ENCODE data around the gene USP49.
"Not testable (repeated sequence)": the region's sequence is repeated elsewhere in the genome, so short reads cannot be mapped to it uniquely, and the experiment has no call there.

USP49 gene

DNA sequence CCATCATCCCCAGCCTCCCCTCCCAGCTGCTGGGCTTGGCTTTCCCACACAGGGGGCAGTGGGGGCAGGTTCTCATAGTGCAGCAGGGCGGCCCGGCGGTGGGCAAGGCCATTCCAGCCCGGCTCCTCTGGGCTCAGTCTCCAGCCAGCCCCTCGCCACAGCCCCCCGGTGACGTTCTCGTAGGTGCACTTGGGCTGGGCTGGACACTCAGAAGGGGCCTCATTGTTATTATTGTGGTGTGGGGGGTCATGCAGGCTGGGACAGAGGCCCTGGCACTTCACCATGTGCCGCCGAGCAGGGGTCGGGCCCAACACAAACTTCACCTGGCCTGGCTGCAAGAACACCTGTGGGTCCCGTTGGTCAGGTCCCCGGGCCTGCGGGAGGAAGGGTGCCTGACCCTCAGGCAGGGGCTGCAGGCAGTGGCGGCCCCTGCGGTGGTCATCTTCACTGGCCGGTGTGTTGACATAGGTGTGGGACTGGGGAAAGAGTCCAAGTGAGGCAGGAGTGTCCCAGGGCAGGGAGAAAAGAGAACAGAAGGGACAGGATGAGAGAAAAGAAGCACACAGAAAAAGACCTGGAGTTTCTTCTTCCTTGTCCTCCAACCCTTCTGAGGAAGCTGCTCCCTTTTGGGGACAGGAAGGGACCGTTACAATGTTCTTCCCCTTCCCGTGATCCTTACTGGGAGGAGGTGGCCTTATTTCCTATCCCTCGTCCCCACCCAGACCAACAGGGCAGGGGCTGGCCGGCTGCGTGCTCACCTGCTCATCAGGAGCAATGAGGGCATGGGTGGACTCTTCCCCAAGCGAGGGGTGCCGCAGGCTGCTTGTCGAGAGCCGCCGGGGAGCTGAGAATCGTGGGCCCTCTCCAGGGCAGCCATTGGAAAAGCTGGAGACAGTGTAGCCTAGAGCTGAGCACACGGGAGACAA, 123.9 kb downstream of the USP49 start:
- Histone ChIP-seq H3K27me3 (ENCODE audit: control insufficient read depth, insufficient read depth, low read length) (no peaks in the 10 kb centered on the region), H3K4me1 (ENCODE audit: control insufficient read depth, insufficient read depth, low read length) (no peaks in the 10 kb centered on the region), H3K9ac (ENCODE audit: low read depth, low read length) (no peak overlapping the region), H3K4me3 (ENCODE audit: low read length) (no peak overlapping the region), H3K4me2 (ENCODE audit: low read length) (no peak overlapping the region), H3K9me3 (replicated peaks; ENCODE audit: low read length) (no peaks in the 10 kb centered on the region), H3K36me3 (ENCODE audit: insufficient read depth, low read length) (peaks cover 22% of the 10 kb centered on the region)

DNA sequence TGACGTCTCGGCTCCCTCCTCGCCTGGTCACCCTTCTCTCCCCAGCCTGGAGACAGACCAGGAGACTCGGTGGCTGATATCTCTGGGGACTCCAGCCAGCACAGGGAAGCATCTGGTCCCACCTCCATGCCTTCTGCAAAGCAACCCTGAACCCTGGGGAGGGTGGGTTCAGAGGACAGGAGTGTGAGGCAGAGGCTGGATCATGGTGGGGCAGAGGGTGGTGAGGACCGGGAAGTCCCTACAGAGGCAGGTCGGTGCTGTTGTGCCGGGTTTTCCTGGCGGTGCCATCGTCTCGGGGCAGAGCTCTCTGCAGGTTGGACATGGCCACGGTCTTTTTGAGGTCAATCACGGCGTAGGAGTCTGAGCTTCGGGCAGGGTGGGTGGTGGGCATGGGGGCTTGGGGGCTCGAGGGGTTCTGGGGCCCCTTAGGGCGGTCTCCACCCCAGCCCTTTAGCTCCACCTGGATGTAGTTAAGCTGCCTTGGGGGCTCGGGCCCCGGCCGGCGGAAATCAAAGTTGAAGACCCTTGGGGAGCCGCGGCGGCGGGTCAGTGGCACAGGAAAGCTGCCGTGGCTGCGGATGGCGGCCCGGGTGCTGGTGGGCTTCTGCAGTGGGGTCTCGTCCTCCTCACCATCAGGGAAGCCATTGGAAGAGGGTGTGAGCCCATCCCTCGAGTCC, 124.7 kb downstream of the USP49 start:
- Histone ChIP-seq H3K4me1 (ENCODE audit: control insufficient read depth, insufficient read depth, low read length) (no peaks in the 10 kb centered on the region), H3K4me2 (ENCODE audit: low read length) (no peak overlapping the region), H3K9me3 (replicated peaks; ENCODE audit: low read length) (no peaks in the 10 kb centered on the region), H3K9ac (ENCODE audit: low read depth, low read length) (no peak overlapping the region), H3K36me3 (ENCODE audit: insufficient read depth, low read length) (peaks cover 21% of the 10 kb centered on the region), H3K27me3 (ENCODE audit: control insufficient read depth, insufficient read depth, low read length) (no peaks in the 10 kb centered on the region), H3K4me3 (ENCODE audit: low read length) (no peak overlapping the region)

DNA sequence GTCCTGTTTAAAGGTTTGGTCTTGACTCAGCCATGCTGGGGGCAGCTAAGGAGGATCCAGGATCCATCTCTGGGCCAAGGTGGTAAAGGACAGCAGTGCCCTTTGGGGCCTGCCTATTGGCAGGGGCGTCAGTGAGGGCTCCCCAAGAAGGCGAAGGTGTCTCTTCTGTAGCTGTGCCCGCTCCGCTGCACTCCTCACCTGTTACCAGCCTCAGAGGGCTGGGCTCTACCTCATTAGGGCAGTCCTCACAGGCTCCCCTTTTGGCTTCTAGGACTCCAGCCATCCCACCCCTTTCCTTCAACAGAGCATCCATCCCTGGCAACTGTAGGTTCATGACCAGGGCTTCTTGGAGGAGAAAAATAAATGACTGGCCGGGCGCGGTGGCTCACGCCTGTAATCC, 125.8 kb downstream of the USP49 start:
- H3K4me1 ChIP-seq (ENCODE audit: control insufficient read depth, insufficient read depth, low read length) = no peaks in the 10 kb centered on the region
- H3K36me3 ChIP-seq (ENCODE audit: insufficient read depth, low read length) = peaks cover 16% of the 10 kb centered on the region
- no peaks in the 10 kb centered on the region for H3K9me3 ChIP-seq (replicated peaks; ENCODE audit: low read length)
- no peaks in the 10 kb centered on the region for H3K27me3 ChIP-seq (ENCODE audit: control insufficient read depth, insufficient read depth, low read length)
- H3K4me3 ChIP-seq (ENCODE audit: low read length) = no peak overlapping the region
- no peak overlapping the region for H3K9ac ChIP-seq (ENCODE audit: low read depth, low read length)
- no peak overlapping the region for H3K4me2 ChIP-seq (ENCODE audit: low read length)

DNA sequence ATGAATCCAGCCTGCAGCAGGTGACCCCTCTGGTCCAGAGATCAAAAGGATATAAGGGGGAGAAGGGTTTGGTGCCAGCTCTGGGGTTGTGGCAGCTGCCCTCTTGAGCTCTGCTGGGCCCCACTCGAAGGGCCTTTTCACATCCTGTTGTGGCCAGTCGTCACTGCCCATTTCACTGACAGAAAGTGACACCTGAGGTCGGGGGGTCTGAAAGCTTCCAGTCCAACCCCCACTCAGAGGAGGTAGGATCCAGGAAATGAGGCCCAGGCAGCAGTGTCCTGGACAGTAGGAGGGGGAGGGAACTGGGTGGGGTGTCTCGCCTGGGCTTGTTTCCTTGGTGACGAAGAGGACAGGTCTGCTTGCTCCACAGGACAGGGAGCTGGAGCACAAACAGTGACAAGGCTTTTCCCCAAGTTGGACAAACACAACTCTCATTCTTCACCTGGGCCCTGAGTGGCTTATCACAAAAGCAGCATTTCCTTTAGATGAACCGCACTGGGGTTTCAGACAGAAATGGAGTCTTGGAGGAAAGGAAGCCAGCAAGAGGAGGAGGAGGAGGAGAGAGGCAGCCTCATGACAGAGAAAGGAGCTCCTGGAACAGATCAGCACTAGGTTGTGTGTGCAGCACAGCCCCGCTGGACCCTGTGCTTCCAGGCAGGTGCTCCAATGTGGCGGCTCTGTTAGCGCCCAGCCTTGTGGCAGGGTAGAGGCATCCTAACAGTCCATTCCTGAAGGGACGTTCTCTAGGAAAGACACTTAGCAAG, 126.4 kb downstream of the USP49 start:
- Histone ChIP-seq H3K9ac (ENCODE audit: low read depth, low read length) (no peak overlapping the region), H3K27me3 (ENCODE audit: control insufficient read depth, insufficient read depth, low read length) (no peaks in the 10 kb centered on the region), H3K4me1 (ENCODE audit: control insufficient read depth, insufficient read depth, low read length) (no peaks in the 10 kb centered on the region), H3K9me3 (replicated peaks; ENCODE audit: low read length) (no peaks in the 10 kb centered on the region), H3K4me2 (ENCODE audit: low read length) (no peak overlapping the region), H3K4me3 (ENCODE audit: low read length) (no peak overlapping the region), H3K36me3 (ENCODE audit: insufficient read depth, low read length) (peaks cover 16% of the 10 kb centered on the region)

DNA sequence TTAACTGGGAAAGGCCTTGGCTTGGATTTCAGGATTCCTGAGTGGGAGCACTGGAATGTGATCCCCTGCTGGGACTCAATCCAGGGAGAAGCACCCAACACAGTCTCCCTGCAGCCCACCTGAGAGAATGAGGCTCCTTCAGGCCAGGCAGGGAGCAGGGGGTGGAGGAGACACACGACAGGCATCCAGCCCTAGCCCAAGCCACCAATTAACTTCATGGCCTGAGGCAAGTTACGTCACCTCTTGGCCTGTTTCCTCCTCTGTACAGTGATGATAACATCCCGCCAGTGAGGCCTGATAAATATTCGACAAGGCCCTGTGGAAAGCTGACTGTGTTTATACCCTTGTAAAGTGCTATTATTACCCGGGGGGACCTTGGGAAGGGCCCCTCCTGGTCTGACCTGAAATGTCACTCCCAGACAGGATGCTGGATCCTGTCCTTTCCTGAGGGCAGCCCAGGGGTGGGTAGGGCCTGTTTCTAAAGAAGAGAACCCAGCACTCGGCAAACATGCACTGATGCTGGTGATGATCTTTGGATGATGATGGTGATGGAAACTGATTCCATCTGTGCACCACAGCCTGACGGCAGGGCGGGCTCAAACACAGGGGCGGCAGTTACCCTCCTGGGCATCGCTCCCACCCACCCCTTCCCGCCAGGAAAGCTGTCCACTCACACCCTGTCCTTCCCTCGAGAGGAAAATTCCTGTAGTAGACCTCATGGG, 127.9 kb downstream of the USP49 start:
- no peak overlapping the region for H3K4me2 ChIP-seq (ENCODE audit: low read length)
- no peak overlapping the region for H3K9ac ChIP-seq (ENCODE audit: low read depth, low read length)
- no peak overlapping the region for H3K4me3 ChIP-seq (ENCODE audit: low read length)
- H3K9me3 ChIP-seq (replicated peaks; ENCODE audit: low read length) = no peaks in the 10 kb centered on the region
- H3K4me1 ChIP-seq (ENCODE audit: control insufficient read depth, insufficient read depth, low read length) = no peaks in the 10 kb centered on the region
- H3K36me3 ChIP-seq (ENCODE audit: insufficient read depth, low read length) = peaks cover 12% of the 10 kb centered on the region
- H3K27me3 ChIP-seq (ENCODE audit: control insufficient read depth, insufficient read depth, low read length) = no peaks in the 10 kb centered on the region

DNA sequence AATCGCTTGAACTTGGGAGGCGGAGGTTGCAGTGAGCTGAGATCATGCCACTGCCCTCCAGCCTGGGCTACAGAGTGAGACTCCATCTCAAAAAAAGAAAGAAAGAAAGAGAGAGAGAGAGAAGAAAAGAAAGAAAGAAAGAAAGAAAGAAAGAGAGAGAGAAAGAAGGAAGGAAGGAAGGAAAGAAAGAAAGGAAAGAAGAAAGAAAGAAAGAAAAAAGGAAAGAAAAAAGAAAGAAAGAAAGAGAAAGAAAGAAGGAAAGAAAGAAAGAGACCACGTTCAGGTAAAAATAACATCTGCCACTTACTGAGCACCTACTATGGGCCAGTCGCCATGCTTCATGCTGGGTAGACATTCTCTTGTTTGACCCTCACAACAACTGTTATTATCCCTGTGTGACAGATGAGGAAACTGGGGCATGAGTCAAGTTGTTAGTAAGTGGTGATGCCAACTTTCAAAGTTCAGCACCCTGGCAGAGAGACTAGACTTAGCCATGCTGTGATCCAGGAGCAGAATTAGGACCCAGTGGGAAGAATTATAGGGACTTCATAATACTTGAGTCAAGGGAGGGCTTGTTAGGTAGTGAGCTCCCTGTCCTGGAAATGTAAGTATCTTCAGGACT, 129.0 kb downstream of the USP49 start:
- H3K27me3 ChIP-seq (ENCODE audit: control insufficient read depth, insufficient read depth, low read length); H3K9ac ChIP-seq (ENCODE audit: low read depth, low read length); H3K9me3 ChIP-seq (replicated peaks; ENCODE audit: low read length); H3K36me3 ChIP-seq (ENCODE audit: insufficient read depth, low read length); H3K4me2 ChIP-seq (ENCODE audit: low read length); H3K4me3 ChIP-seq (ENCODE audit: low read length); H3K4me1 ChIP-seq (ENCODE audit: control insufficient read depth, insufficient read depth, low read length): not testable (repeated sequence)

DNA sequence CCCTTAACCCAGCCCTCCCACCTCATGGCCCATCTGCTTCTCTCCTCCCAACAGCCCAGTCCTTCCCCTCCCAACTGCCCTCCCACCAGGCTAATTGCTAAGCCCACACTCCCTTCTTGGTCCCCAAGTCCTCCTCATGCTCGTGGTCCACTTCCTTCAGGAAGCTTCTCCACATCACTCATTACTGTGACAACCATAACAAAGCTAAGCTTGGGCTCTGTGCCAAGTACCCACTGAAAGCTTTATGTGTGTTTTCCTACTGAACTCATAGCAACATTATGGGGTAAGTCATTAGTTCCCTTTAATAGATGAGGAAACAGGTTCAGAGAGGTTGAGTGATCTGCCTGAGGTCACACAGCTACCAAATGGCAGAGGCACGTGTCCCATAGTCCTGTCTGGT, 131.7 kb downstream of the USP49 start:
- Histone ChIP-seq H3K4me3 (ENCODE audit: low read length) (no peak overlapping the region), H3K9me3 (replicated peaks; ENCODE audit: low read length) (no peaks in the 10 kb centered on the region), H3K36me3 (ENCODE audit: insufficient read depth, low read length) (no peaks in the 10 kb centered on the region), H3K4me1 (ENCODE audit: control insufficient read depth, insufficient read depth, low read length) (no peaks in the 10 kb centered on the region), H3K4me2 (ENCODE audit: low read length) (no peak overlapping the region), H3K27me3 (ENCODE audit: control insufficient read depth, insufficient read depth, low read length) (peaks cover 13% of the 10 kb centered on the region), H3K9ac (ENCODE audit: low read depth, low read length) (no peak overlapping the region)

DNA sequence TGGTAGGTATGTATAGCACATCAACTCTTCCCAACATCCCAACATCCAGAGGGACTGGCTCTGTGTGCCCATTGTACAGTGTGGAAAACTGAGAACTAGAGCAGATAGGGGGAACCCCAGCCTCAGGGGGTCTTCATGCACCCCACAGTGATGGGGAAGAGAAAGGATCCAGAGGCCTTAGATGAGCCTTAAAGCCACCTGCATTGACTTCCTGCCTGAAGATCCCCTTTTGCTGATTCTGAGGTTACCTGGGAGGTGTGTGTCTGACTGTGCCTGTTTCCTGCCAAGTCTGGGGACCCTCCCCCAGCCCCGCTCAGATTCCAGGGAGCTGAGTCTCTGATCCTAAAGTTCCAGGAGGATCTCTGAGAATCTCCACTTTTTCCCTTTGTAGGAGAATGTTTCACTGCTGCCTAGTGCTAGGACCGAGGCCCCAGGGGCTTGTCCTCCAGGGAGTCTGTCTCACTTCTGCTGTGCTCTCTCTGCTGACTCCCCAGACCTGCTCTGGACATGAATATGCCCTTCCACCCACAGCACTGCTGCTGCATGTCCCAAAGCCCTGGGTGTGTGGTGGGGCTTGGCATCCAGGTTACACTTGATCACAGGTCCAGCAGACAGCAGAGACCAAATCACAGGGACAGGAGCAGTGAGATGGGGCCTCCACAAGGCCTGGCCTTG, 135.1 kb downstream of the USP49 start:
- Histone ChIP-seq H3K27me3 (ENCODE audit: control insufficient read depth, insufficient read depth, low read length) (peaks cover 32% of the 10 kb centered on the region), H3K36me3 (ENCODE audit: insufficient read depth, low read length) (no peaks in the 10 kb centered on the region), H3K9me3 (replicated peaks; ENCODE audit: low read length) (no peaks in the 10 kb centered on the region), H3K4me3 (ENCODE audit: low read length) (no peak overlapping the region), H3K4me2 (ENCODE audit: low read length) (no peak overlapping the region), H3K4me1 (ENCODE audit: control insufficient read depth, insufficient read depth, low read length) (no peaks in the 10 kb centered on the region), H3K9ac (ENCODE audit: low read depth, low read length) (no peak overlapping the region)

DNA sequence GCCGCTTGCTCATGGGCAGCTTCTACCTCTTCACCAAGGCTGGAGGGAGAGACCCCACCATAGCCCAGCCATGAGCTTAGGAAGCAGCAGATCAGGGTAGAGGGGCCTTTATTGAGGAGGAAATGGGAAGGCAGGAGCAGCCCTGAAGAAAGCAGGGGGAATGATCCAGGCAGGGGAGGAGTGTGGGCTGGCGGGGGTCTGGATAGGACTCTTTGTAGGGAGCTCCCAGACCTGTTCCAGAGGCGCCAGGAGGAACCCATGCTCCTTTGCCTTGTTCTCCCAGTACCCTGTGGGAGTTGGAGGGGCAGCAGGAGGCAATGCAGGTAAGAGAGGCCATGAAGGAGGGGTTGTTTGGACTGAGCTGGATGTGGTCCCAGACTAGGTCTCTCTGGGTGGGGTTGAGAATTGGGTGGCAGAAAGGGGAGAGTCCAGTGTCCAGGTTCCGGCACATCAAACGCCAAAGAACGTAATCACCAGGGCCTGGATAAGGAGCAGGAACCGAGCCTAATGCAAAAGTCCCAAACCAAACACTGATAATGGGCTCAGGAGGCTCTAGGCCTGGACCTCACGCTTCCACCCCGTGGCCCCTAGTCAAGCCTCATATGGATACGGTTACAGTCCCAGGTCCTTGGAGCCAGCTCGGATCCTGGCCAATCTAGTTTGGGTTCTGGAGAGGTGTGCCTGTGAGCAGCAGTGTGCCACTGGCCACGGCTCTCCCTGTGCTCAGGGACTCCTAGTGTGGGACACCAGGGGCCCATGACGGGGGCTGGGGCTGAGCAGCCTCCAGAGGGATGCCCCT, 135.9 kb downstream of the USP49 start:
- Histone ChIP-seq H3K36me3 (ENCODE audit: insufficient read depth, low read length) (no peaks in the 10 kb centered on the region), H3K9me3 (replicated peaks; ENCODE audit: low read length) (no peaks in the 10 kb centered on the region), H3K4me3 (ENCODE audit: low read length) (no peak overlapping the region), H3K27me3 (ENCODE audit: control insufficient read depth, insufficient read depth, low read length) (peaks cover 36% of the 10 kb centered on the region), H3K4me2 (ENCODE audit: low read length) (no peak overlapping the region), H3K4me1 (ENCODE audit: control insufficient read depth, insufficient read depth, low read length) (no peaks in the 10 kb centered on the region), H3K9ac (ENCODE audit: low read depth, low read length) (no peak overlapping the region)

DNA sequence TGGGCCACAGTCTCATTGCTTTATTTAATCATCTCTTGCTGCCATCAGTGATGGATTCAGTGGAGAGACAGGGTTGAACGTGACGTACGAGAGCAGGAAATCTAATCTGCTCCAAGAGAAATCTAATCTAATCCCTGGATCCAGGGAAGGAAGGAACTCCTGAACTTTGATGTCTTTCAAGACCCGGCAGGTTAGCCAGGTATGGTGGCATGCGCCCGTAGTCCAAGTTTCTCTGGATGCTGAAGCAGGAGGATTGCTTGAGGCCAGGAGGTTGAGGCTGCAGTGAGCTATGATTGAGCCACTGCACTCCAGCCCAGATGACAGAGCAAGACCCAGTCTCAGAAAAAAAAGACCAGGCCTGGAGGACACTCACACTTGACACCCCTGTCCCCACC, 136.5 kb downstream of the USP49 start:
- no peak overlapping the region for H3K4me3 ChIP-seq (ENCODE audit: low read length)
- H3K4me2 ChIP-seq (ENCODE audit: low read length) = no peak overlapping the region
- no peaks in the 10 kb centered on the region for H3K36me3 ChIP-seq (ENCODE audit: insufficient read depth, low read length)
- no peak overlapping the region for H3K9ac ChIP-seq (ENCODE audit: low read depth, low read length)
- peaks cover 43% of the 10 kb centered on the region for H3K27me3 ChIP-seq (ENCODE audit: control insufficient read depth, insufficient read depth, low read length)
- H3K9me3 ChIP-seq (replicated peaks; ENCODE audit: low read length) = no peaks in the 10 kb centered on the region
- no peaks in the 10 kb centered on the region for H3K4me1 ChIP-seq (ENCODE audit: control insufficient read depth, insufficient read depth, low read length)

Data from skeletal muscle satellite cell (primary cell).